Keratinocyte (primary cell): ENCODE measurements around the gene LINC01488. TPM values are rescaled to one million over a fixed set of nuclear protein-coding genes. Genes with fewer than 3 reads are reported as not detected.

ENCODE experiments used
- DNase-seq: peaks from one replicate; pipeline ENCODE4 v3.0.0-alpha.2; 2011; ENCODE audit warnings: low read depth, missing footprints, low spot score
- FAIRE-seq: peaks from 2 replicates; lab custom pipeline; 2011; peaks lifted over from hg19 to GRCh38; lab: Jason Lieb, UNC
- H2AFZ ChIP-seq: 2 replicates; pipeline ENCODE4 v1.6.0; 2012; ENCODE audit warnings: low read length, control low read depth, inconsistent platforms; ENCODE audit not compliant: control insufficient read depth
- H3K27ac ChIP-seq: 2 replicates; pipeline ENCODE4 v1.5.1; 2011; ENCODE audit warnings: low read length; ENCODE audit not compliant: control insufficient read depth, insufficient read depth
- H3K27me3 ChIP-seq: 3 replicates; pipeline ENCODE4 v1.6.0; 2011; ENCODE audit warnings: low read length; ENCODE audit not compliant: control insufficient read depth, insufficient read depth; ENCODE audit errors: extremely low read depth
- H3K36me3 ChIP-seq, 2 experiments: 2 replicates in 1 of 2; 3 replicates in 1 of 2; pipeline ENCODE4 v1.5.1; 2011; ENCODE audit warnings: low read length in 2 of 2, mild to moderate bottlenecking in 1 of 2; ENCODE audit not compliant: control insufficient read depth in 2 of 2, insufficient read depth in 2 of 2; ENCODE audit errors: extremely low read depth in 1 of 2
- H3K4me1 ChIP-seq: 3 replicates; pipeline ENCODE4 v1.5.1; 2011; ENCODE audit warnings: low read length; ENCODE audit not compliant: control insufficient read depth, insufficient read depth; ENCODE audit errors: extremely low read depth
- H3K4me2 ChIP-seq: 3 replicates; pipeline ENCODE4 v1.6.0; 2011; ENCODE audit warnings: low read depth, low read length; ENCODE audit not compliant: control insufficient read depth, insufficient read depth; ENCODE audit errors: extremely low read depth
- H3K4me3 ChIP-seq, 3 experiments: fragments of 200-600 bp in 1 of 3; sonication (generic) in 1 of 3; 2 replicates in 2 of 3; 3 replicates in 1 of 3; pipeline ENCODE4 v1.5.1; 2011 to 2016; ENCODE audit warnings: low read length in 3 of 3, mild to moderate bottlenecking in 3 of 3, control low read depth in 2 of 3, inconsistent platforms in 1 of 3, low read depth in 1 of 3, mixed read lengths in 1 of 3, mixed run types in 1 of 3, moderate library complexity in 1 of 3; ENCODE audit not compliant: control insufficient read depth in 2 of 3, insufficient read depth in 2 of 3; ENCODE audit errors: extremely low read depth in 1 of 3
- H3K79me2 ChIP-seq: 2 replicates; pipeline ENCODE4 v1.6.0; 2012; ENCODE audit warnings: low read length; ENCODE audit not compliant: control insufficient read depth, insufficient read depth
- H3K9ac ChIP-seq: 3 replicates; pipeline ENCODE4 v1.6.0; 2011; ENCODE audit warnings: low read length; ENCODE audit not compliant: control insufficient read depth, insufficient read depth; ENCODE audit errors: extremely low read depth
- H3K9me1 ChIP-seq: 3 replicates; pipeline ENCODE4 v1.6.0; 2011; ENCODE audit warnings: low read length; ENCODE audit not compliant: control insufficient read depth, insufficient read depth; ENCODE audit errors: extremely low read depth
- H3K9me3 ChIP-seq: 2 replicates; pipeline ENCODE4 v1.5.1; 2012; ENCODE audit warnings: low read depth, low read length; ENCODE audit not compliant: control insufficient read depth
- H4K20me1 ChIP-seq: 3 replicates; pipeline ENCODE4 v1.6.0; 2011; ENCODE audit warnings: low read length; ENCODE audit not compliant: control insufficient read depth, insufficient read depth; ENCODE audit errors: extremely low read depth
- EZH2 ChIP-seq: IDR thresholded peaks from one replicate; pipeline ENCODE4 v1.6.1; 2012; ENCODE audit warnings: inconsistent platforms, mild to moderate bottlenecking, low read length, moderate library complexity
- dilution Hi-C: fragments of 300-500 bp; cut with MboI; formaldehyde crosslinking; loops from one replicate; pipeline ENCODE4 v1.7.0; 2020; ENCODE audit warnings: low sequenced_read_pairs; ENCODE audit not compliant: extremely low pct_ligation_motif_present
- polyA plus RNA-seq, 5 experiments: library from polyadenylated mRNA; depleted of rRNA in 3 of 5; stranded (reverse) in 3 of 5; stranded (forward) in 1 of 5; unstranded in 1 of 5; fragments of >200 nt; gene quantifications; 1 replicate in 1 of 5; 2 replicates in 3 of 5; 3 replicates in 1 of 5; pipeline versions ENCODE4 v1.2.1 to v1.2.3, GENCODE V29; 2011 to 2012; ENCODE audit warnings: missing spikeins in 2 of 5, low read depth in 1 of 5, low replicate concordance in 1 of 5
- TF ChIP-seq, protein P1 (sequence below), 3 experiments: IDR thresholded peaks in 1 of 3; conservative IDR thresholded peaks in 1 of 3; optimal IDR thresholded peaks in 1 of 3; 2 replicates in 2 of 3; 3 replicates in 1 of 3; pipeline versions ENCODE3 to v1.5.1; 2011; ENCODE audit warnings: low read length in 3 of 3, mild to moderate bottlenecking in 3 of 3, moderate library complexity in 2 of 3, control low read depth in 1 of 3, inconsistent platforms in 1 of 3; ENCODE audit not compliant: insufficient read depth in 2 of 3; ENCODE audit errors: extremely low read depth in 1 of 3

Gene LINC01488
- polyA plus RNA-seq, 1 donor (not counting 4 experiments of a cell fraction or from before 2014, with no cell fraction given) = not detected

DNA sequence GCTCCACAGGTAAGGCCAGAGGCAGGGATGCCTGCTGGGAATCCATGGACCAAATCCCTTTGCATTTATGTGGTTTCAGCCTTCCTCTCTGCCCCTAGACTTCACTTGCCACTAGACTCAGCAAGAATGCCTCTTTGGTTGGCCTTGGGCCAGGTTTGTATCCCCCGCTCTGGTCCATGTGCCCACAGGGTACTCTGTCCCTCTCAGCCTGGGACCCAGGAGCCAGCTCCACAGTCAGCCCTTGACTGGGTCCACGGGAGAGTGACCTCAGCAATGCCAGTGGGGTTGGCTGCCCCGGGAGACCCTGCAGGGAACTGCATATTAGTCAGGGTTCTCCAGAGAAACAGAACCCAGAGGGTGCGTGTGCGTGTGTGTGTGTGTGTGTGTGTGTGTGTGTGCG, 28.3 kb upstream of the LINC01488 start:
- no peak overlapping the region for H3K4me2 ChIP-seq
- no peak for DNase-seq
- H3K79me2 ChIP-seq = no peaks in the 10 kb centered on the region
- H3K36me3 ChIP-seq = no peaks in the 10 kb centered on the region
- no peaks in the 10 kb centered on the region for H4K20me1 ChIP-seq
- no peaks in the 10 kb centered on the region for H3K4me1 ChIP-seq
- H3K27me3 ChIP-seq = no peaks in the 10 kb centered on the region
- H3K9ac ChIP-seq = no peak overlapping the region
- no peak overlapping the region for H3K27ac ChIP-seq
- H3K9me3 ChIP-seq = no peaks in the 10 kb centered on the region
- H3K4me3 ChIP-seq = no peak overlapping the region
- no peak for FAIRE-seq
- no peak overlapping the region for H2AFZ ChIP-seq
- dilution Hi-C loops = no loop called here
- TF ChIP-seq EZH2 = no peak
- TF ChIP-seq, protein P1, sequence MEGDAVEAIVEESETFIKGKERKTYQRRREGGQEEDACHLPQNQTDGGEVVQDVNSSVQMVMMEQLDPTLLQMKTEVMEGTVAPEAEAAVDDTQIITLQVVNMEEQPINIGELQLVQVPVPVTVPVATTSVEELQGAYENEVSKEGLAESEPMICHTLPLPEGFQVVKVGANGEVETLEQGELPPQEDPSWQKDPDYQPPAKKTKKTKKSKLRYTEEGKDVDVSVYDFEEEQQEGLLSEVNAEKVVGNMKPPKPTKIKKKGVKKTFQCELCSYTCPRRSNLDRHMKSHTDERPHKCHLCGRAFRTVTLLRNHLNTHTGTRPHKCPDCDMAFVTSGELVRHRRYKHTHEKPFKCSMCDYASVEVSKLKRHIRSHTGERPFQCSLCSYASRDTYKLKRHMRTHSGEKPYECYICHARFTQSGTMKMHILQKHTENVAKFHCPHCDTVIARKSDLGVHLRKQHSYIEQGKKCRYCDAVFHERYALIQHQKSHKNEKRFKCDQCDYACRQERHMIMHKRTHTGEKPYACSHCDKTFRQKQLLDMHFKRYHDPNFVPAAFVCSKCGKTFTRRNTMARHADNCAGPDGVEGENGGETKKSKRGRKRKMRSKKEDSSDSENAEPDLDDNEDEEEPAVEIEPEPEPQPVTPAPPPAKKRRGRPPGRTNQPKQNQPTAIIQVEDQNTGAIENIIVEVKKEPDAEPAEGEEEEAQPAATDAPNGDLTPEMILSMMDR (optimal IDR thresholded peaks at IDR 0.05 in 1 of 3, IDR thresholded peaks at IDR 0.05 in 1 of 3, conservative IDR thresholded peaks at IDR 0.05 in 1 of 3; ENCODE audit: extremely low read depth in 1 of 3, insufficient read depth in 2 of 3, low read length in 3 of 3) = no peak
- no peaks in the 10 kb centered on the region for H3K9me1 ChIP-seq

DNA sequence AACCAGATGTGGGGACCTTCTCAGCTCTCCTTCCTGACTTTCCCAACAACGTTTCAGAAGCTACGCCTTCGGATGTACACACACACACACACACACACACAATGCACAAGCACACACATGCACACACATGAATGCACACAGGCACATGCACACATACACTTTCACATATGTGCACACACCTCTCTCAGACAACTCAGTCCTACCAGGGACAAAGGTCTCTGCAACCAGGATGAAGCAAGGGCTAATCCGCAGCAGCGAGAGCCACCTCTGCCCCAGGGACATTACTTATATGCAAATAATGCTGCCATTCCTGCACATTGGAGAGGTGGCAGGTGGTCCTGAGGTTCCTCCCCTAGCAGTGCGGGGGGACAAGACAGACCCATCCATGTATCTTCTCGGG, 27.4 kb upstream of the LINC01488 start:
- H2AFZ ChIP-seq = no peak overlapping the region
- H3K27me3 ChIP-seq = no peaks in the 10 kb centered on the region

More for the DNA sequence above, 27.4 kb upstream of the LINC01488 start:
- H3K9ac ChIP-seq = no peak overlapping the region
- dilution Hi-C loops = no loop called here
- H3K79me2 ChIP-seq = no peaks in the 10 kb centered on the region
- H3K36me3 ChIP-seq = no peaks in the 10 kb centered on the region
- no peak overlapping the region for H3K27ac ChIP-seq
- no peaks in the 10 kb centered on the region for H3K4me1 ChIP-seq
- no peak for TF ChIP-seq EZH2
- TF ChIP-seq, protein P1 (optimal IDR thresholded peaks at IDR 0.05 in 1 of 3, IDR thresholded peaks at IDR 0.05 in 1 of 3, conservative IDR thresholded peaks at IDR 0.05 in 1 of 3; ENCODE audit: extremely low read depth in 1 of 3, insufficient read depth in 2 of 3, low read length in 3 of 3) = no peak
- H4K20me1 ChIP-seq = no peaks in the 10 kb centered on the region
- no peak for DNase-seq
- no peak for FAIRE-seq
- no peak overlapping the region for H3K4me2 ChIP-seq
- H3K9me1 ChIP-seq = no peaks in the 10 kb centered on the region
- no peak overlapping the region for H3K4me3 ChIP-seq
- no peaks in the 10 kb centered on the region for H3K9me3 ChIP-seq
